Hematopoietic multipotent progenitor cell (in vitro differentiated cells): ENCODE results near the gene CYB5A. TPM values are rescaled to one million over a fixed set of nuclear protein-coding genes. Genes with fewer than 3 reads are reported as not detected.

Experiments
- DNase-seq, 3 donors: peaks; one replicate each; pipeline ENCODE4 v3.0.0-alpha.2; 2011 to 2015; ENCODE audit warnings: low read depth in 2 of 3, low spot score in 2 of 3
- total RNA-seq: library from RNA; depleted of rRNA; stranded (reverse); fragments of >200 nt; gene quantifications from one replicate; pipeline ENCODE4 v1.2.3, GENCODE V29; 2012

Gene CYB5A
- total RNA-seq, 1 donor = 24.2 TPM

GRCh38 chr18:74249181-74249968 is 42.4 kb downstream of the CYB5A start:
- DNase-seq = no peak

- no peak for DNase-seq
Observed at GRCh38 chr18:74248595-74248994, 43.2 kb downstream of the CYB5A start.

- DNase-seq = no peak
Observed at GRCh38 chr18:74248189-74248588, 43.6 kb downstream of the CYB5A start.

GRCh38 chr18:74244554-74244953 is 47.2 kb downstream of the CYB5A start:
- DNase-seq = no peak

- no peak for DNase-seq
Observed at GRCh38 chr18:74243127-74243526, 48.6 kb downstream of the CYB5A start.

GRCh38 chr18:74242438-74243096 is 49.2 kb downstream of the CYB5A start:
- peak in 2 of 3 donors; percentile 3 to 6 for DNase-seq

GRCh38 chr18:74241970-74242369 is 49.8 kb downstream of the CYB5A start:
- no peak for DNase-seq

- no peak for DNase-seq
Observed at GRCh38 chr18:74241426-74241825, 50.3 kb downstream of the CYB5A start.

- no peak for DNase-seq
Observed at GRCh38 chr18:74239567-74239966, 52.2 kb downstream of the CYB5A start.

- DNase-seq = no peak
Observed at GRCh38 chr18:74234326-74235171, 57.2 kb downstream of the CYB5A start.

- DNase-seq = no peak
Observed at GRCh38 chr18:74233933-74234325, 57.8 kb downstream of the CYB5A start.

- no peak for DNase-seq
Observed at GRCh38 chr18:74230922-74231714, 60.6 kb downstream of the CYB5A start.

- DNase-seq = no peak
Observed at GRCh38 chr18:74229891-74230290, 61.9 kb downstream of the CYB5A start.

GRCh38 chr18:74229005-74229404 is 62.8 kb downstream of the CYB5A start:
- DNase-seq = no peak

GRCh38 chr18:74228312-74228711 is 63.5 kb downstream of the CYB5A start:
- DNase-seq = no peak

GRCh38 chr18:74226666-74227065 is 65.1 kb downstream of the CYB5A start:
- DNase-seq = no peak

GRCh38 chr18:74226156-74226555 is 65.6 kb downstream of the CYB5A start:
- no peak for DNase-seq

- no peak for DNase-seq
Observed at GRCh38 chr18:74225193-74225840, 66.4 kb downstream of the CYB5A start.

- no peak for DNase-seq
Observed at GRCh38 chr18:74222710-74223494, 68.9 kb downstream of the CYB5A start.
